GM18517 (cell line): ENCODE measurements around the gene ATG16L2.
"Not testable (repeated sequence)": the region's sequence is repeated elsewhere in the genome, so short reads cannot be mapped to it uniquely, and the experiment has no call there.

Source experiments
- ATAC-seq: cut with Tn5 transposase; IDR thresholded peaks from one replicate; pipeline ENCODE4 v1.9.1; 2021; ENCODE audit warnings: mild to moderate bottlenecking, moderate library complexity; ENCODE audit not compliant: unreplicated experiment

Gene ATG16L2

GRCh38 chr11:72821920-72822799 lies 7.9 kb downstream of the ATG16L2 start:
- ATAC-seq: no peak

GRCh38 chr11:72823105-72823804 lies 9.0 kb downstream of the ATG16L2 start:
- no peak for ATAC-seq

- ATAC-seq: no peak
Measured at GRCh38 chr11:72824020-72824419, 9.8 kb downstream of the ATG16L2 start.

- no peak for ATAC-seq
Measured at GRCh38 chr11:72824811-72825505, 10.7 kb downstream of the ATG16L2 start.

- no peak for ATAC-seq
Measured at GRCh38 chr11:72825661-72826060, 11.4 kb downstream of the ATG16L2 start.

- ATAC-seq: no peak
Measured at GRCh38 chr11:72826191-72826941, 12.2 kb downstream of the ATG16L2 start.

- no peak for ATAC-seq
Measured at GRCh38 chr11:72826942-72827480, 12.8 kb downstream of the ATG16L2 start.

GRCh38 chr11:72827656-72828055 lies 13.4 kb downstream of the ATG16L2 start:
- not testable (repeated sequence) for ATAC-seq

GRCh38 chr11:72828081-72828567 lies 13.9 kb downstream of the ATG16L2 start:
- no peak for ATAC-seq

GRCh38 chr11:72828692-72829101 lies 14.5 kb downstream of the ATG16L2 start:
- no peak for ATAC-seq

GRCh38 chr11:72829178-72829577 lies 15.0 kb downstream of the ATG16L2 start:
- no peak for ATAC-seq

GRCh38 chr11:72829884-72830533 lies 15.8 kb downstream of the ATG16L2 start:
- no peak for ATAC-seq

GRCh38 chr11:72831521-72832300 lies 17.5 kb downstream of the ATG16L2 start:
- ATAC-seq: no peak

GRCh38 chr11:72832301-72833082 lies 18.3 kb downstream of the ATG16L2 start:
- ATAC-seq: no peak

- no peak for ATAC-seq
Measured at GRCh38 chr11:72833083-72833733, 19.0 kb downstream of the ATG16L2 start.

- ATAC-seq: no peak
Measured at GRCh38 chr11:72833811-72834493, 19.7 kb downstream of the ATG16L2 start.

GRCh38 chr11:72834905-72835304 lies 20.7 kb downstream of the ATG16L2 start:
- ATAC-seq: no peak
